GM21576 (cell line): ENCODE measurements around the gene CIITA.

Experiments
- ATAC-seq: cut with Tn5 transposase; IDR thresholded peaks from one replicate; pipeline ENCODE4 v1.9.1; 2021; ENCODE audit warnings: mild to moderate bottlenecking, moderate library complexity; ENCODE audit not compliant: unreplicated experiment

Gene CIITA

DNA sequence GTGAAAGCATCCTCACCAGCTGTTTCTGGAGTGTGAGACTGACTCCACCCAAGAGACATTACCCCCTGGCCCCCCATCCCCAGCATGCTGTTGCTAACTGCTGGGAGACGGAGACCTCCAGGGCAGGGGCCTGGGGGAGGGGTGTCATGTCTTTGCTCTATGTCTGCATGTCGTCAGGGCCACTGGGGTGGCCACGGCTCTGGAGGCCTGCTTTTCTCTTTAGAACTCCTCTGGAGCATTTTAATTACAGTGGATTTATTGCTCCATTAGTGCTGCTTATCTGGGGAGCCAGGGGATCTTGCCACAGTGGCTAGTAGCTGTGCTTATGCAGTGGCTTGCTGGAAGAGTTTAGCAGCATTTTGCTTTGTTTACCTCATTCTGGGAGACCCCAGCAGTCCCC lies 99.6 kb downstream of the CIITA start:
- ATAC-seq = no peak

DNA sequence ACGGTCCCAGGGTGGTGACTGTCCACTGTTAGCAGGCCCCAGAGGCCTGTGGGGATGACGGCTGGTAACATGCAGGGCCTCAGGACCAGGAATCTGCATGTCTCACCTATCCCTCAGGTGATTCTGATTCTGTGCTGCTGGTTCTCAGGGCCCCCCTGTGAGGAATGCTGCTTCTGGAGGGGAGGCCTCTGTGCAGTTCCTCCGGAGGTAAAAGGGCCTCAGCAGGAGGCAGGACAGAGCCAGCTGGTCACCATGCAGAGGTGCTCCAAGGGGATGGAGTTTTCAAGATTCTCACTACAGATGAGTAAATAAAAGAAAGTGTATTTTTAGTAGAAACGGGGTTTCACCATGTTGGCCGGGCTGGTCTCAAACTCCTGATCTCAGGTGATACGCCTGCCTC lies 101.1 kb downstream of the CIITA start:
- ATAC-seq = no peak

DNA sequence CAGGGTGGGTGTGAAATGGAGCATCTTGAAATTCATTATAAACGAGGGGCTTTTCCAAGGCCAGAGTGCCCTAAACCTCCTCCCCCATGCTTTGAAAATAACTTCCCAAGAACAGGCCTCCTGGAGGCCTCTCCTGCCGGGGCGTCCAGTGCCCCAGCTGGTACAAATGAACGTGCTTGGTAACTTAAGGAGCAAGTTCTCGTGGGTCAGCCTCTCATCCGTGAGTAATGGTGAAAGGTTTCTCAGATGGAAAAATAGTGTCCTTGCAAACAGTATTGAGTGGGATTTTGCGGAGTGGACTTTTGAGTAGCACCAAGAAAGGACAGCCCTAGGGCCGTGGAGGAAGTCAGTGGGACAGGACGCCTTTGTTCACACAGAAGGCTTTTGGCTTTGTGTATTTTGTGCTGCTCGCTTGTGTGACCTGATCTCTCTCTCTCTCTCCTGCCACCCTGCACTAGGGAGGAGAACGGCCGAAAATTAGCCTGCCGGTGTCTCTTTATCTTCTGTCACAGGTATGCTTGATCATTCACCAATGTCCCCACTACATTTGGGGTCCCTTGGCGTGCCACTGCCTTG lies 102.0 kb downstream of the CIITA start:
- ATAC-seq = no peak

DNA sequence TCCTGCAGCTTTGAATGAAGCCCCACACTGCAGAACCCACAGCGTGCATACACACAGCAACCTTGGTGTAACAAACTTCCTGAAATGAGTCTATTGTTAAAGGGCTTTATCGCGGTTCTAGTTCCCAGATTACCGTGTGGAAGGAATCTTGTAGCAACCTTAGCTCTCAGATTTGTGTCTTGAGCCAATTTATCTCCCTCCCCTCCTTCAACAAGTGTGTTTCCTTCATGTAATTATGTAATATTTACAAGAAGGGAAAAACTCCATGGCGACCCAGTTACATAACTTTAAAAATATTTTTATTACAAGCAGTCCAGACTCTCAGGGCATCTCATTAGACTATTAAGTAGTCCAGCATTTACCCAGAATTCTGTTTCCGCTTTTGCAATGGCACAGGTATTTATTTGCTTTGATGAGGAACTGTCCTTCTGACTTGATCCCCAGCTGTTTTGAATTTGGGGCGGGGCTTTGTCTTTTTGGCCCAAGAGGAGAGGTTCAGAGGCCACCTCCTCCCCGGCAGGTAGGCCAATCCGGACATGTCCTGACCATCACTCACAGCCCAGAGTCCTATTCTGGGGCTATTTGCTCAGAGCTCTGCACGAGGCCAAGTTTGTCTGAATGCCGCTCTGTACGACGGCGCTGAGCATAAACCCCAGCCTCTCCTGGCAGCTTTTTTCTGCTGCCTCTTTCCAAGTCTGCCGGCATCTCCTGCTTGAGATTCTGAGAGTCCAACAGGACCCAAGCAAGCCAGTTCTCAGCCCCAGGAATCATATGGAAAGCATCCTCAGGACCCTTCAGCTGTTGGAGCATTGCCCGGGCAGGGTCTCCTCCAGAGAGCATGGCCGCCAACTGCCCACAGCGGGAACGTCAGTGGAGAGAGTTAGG lies 103.0 kb downstream of the CIITA start:
- ATAC-seq = no peak

DNA sequence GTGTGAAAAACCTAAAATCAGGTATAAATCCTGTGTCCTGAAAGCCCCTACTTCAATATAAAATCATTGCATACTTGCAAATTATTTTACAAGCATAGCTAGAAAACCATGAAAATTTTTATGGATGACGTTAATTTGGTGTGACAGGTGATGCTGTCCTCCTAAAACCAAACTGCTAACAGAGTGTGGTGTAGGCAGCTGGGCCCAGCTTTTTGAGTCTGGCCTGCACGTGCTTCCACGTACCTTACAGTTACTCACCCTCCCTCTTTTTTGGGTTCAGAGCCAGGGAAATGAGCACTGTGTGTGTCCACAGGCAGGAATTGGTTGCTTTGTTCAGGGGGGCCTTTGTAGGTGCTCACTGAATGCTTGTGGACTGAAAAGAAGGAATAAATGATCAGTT lies 103.8 kb downstream of the CIITA start:
- no peak for ATAC-seq

DNA sequence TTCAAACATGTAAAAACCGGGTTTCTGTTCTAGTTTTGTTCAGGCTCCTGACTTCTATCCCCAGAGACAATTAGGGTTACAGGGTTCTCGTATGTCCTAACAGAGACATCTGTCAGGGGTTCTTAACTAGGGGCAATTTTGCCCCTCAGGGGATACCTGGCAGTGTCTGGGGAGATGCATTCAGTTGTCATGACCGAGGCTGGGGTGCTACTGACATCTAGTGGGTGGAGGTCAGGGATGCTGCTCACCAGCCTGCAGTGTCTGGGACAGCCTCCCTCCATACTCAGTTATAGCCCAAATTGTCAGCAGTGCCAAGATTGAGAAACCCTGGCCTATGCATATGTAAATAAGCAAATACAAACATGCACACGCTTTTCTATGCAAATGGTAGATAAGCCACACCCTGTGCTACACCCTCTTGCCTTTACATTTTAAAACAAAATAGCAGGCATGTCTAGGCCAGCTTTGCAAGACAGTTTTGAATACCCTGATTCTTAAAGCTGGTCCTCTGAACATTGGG lies 104.8 kb downstream of the CIITA start:
- ATAC-seq = peak; percentile 62

DNA sequence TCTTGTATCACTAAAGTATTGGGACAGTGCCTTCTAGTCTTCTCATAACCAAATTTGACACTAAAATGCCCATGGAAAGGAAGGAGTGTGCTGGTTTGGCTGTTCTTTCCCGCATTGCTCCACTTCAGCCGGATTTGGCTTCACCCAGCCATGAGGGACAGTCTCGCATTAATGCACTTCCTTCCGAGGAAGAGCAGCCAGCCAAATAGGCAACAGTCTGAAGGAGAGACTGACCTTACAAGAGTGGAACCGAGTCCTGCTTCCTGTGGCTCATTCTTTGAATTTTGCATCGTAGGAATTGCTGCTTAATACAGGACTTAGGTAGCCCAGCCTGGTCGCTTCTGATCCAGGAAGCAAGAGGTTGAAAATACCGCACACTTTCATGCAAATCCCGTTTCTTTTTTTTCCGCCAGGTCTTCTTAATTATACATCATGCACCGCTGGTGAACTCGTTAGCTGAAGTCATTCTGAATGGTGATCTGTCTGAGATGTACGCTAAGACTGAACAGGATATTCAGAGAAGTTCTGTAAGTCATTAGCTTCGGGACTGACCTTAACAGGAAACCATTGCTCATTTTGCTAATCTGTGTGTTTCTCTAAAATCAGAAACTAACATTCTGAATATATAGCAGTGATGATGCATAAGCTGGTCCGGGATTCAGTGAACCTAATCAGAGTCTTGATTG lies 105.6 kb downstream of the CIITA start:
- no peak for ATAC-seq

DNA sequence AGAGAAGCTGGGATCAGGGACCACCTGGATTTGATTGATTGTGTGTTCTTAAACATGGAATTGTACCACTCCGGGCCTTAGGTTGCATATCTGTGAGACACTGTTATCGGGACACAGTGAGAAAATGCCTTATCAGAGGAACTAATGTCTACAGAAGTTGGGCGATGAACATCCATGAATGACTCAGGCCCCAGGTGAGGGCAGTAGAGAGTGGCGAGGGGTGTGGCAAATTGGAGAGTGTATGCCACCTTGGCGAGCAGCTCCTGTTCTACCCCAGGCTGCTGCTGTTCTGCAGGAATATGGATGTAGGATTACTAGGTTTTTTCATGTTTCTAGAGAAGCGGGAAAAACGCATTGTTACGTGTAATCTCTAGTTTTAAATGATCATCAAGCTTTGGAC lies 106.2 kb downstream of the CIITA start:
- no peak for ATAC-seq

DNA sequence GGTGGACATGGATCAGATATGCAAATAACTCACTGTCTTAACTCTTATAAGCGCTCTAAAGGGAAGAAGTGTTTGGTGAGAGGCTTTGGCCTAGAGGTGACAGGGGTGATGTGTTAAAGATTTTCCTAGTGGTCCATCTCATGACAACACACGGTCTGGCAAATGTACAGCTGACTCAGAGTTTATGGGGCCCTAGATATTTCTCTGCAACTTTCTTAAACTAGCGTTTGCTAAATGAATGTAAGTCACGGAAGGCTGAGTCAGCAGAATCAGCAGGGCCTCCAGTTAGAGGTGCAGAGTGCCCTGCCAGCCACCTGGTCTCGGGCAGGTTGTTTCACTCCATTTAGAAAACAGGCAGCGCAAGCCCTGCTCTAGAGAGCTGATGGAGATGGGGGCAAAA lies 107.5 kb downstream of the CIITA start:
- ATAC-seq = no peak
